ENCODE results near the gene POLR2C.

DNA sequence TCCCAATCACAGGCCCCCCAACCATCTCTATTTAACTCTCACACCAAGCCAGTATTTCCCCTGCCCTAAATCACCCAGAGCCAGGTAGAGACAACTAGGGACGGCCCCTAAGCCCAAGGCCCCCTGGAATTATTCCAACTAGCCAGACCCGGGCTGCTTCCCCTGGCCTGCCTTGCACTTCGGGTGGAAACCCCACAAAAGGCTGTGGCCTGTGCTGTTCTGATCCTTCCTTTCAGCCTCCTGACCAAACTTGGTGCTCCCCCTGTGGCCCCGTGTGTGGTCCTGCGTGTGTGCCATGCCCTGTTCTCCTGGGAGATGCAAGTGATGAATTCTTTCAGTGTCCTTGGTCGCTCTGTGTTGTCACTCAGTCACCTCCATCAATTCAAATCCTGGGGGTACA lies 43.0 kb upstream of the POLR2C start:
- TF ChIP-seq, protein P1, sequence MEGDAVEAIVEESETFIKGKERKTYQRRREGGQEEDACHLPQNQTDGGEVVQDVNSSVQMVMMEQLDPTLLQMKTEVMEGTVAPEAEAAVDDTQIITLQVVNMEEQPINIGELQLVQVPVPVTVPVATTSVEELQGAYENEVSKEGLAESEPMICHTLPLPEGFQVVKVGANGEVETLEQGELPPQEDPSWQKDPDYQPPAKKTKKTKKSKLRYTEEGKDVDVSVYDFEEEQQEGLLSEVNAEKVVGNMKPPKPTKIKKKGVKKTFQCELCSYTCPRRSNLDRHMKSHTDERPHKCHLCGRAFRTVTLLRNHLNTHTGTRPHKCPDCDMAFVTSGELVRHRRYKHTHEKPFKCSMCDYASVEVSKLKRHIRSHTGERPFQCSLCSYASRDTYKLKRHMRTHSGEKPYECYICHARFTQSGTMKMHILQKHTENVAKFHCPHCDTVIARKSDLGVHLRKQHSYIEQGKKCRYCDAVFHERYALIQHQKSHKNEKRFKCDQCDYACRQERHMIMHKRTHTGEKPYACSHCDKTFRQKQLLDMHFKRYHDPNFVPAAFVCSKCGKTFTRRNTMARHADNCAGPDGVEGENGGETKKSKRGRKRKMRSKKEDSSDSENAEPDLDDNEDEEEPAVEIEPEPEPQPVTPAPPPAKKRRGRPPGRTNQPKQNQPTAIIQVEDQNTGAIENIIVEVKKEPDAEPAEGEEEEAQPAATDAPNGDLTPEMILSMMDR (IDR thresholded peaks at IDR 0.05): no peak
- no peak for TF ChIP-seq POLR2A (IDR thresholded peaks at IDR 0.05)

Data from body of pancreas (tissue), 4 donors.